T47D (cell line): ENCODE measurements around the gene GIPC3.
"Not testable (repeated sequence)": the region's sequence is repeated elsewhere in the genome, so short reads cannot be mapped to it uniquely, and the experiment has no call there.

Experiments
- DNase-seq, 2 experiments: peaks; one replicate each; pipeline versions ENCODE4 v3.0.0 to v3.0.0-alpha.2; 2011 to 2012; ENCODE audit warnings: low read depth in 1 of 2, low spot score in 1 of 2
- JUND ChIP-seq: IDR thresholded peaks from 2 replicates; pipeline ENCODE4 v1.6.1; 2012; ENCODE audit warnings: low read depth
- in situ Hi-C: cut with HindIII; loops from 2 replicates; pipeline ENCODE4 v1.10.0; 2016; ENCODE audit warnings: low sequenced_read_pairs, low pct_unique_long_range_greater_than_20kb

The GIPC3 gene

DNA sequence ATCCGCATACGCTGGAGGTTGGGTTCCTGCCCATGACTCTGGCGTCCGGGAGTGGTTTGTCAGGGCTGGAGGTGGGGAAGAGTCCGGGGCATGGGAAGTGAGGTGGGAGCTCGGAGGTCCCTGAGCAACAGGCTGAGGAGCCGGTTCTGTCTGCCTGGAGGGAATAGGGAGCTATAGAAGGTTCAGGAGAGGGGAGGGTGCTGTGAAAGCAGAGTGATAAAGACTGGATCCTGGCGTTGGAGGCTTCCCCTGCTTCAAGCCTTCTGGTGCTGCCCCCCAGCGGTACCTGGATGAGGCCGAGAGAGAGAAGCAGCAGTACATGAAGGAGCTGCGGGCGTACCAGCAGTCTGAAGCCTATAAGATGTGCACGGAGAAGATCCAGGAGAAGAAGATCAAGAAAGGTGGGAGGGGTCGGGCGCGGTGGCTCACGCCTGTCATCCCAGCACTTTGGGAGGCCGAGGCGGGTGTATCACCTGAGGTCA is 10.0 kb upstream of the GIPC3 start:
- in situ Hi-C loops: no loop called here
- no peak for TF ChIP-seq JUND
- DNase-seq: no peak

GRCh38 chr19:3575949-3576673 is 9.2 kb upstream of the GIPC3 start:
- no peak for DNase-seq
- in situ Hi-C loops: no loop called here
- no peak for TF ChIP-seq JUND

GRCh38 chr19:3576696-3577443 is 8.4 kb upstream of the GIPC3 start:
- in situ Hi-C loops: no loop called here
- DNase-seq: no peak
- no peak for TF ChIP-seq JUND

- in situ Hi-C loops: no loop called here
- no peak for TF ChIP-seq JUND
- DNase-seq: no peak
Measured at GRCh38 chr19:3577723-3578344, 7.4 kb upstream of the GIPC3 start.

- DNase-seq: no peak
- in situ Hi-C loops: no loop called here
- no peak for TF ChIP-seq JUND
Measured at GRCh38 chr19:3578390-3578789, 6.9 kb upstream of the GIPC3 start.

DNA sequence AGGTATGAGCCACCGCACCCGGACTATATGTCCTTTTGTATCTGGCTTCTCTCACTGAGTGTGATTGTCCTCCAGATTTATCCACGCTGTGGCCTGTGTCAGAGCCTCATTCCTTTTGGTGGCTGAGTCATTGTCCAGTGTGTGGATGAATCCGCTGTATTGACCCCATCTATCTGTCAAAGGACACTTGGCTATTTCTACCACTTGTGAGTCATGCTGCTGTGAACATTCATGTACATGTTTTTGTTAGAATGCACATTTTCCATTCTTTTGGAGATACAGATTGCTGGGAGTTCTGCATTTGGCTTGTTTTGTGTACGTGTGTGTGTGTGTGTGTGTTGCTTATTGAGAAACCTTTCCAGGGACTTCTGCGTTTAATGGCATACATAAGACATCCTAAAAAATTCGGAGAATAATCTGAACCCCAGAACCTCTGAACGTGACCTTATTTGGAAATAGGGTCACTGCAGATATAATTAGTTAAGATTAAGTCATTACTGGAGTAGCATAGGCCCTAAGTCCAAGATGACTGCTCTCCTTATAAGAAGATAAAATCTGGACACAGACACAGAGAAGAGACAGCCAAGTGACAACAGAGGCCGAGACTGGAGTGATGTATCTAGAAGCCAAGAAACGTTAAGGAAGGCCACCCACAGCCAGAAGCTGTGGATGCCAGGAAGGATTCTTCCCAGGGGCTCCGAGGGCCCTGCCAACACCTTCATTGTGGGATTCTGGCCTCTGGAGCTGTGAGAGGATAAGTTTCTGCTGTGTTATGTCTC is 4.9 kb upstream of the GIPC3 start:
- in situ Hi-C loops: no loop called here
- DNase-seq: no peak
- TF ChIP-seq JUND: no peak

DNA sequence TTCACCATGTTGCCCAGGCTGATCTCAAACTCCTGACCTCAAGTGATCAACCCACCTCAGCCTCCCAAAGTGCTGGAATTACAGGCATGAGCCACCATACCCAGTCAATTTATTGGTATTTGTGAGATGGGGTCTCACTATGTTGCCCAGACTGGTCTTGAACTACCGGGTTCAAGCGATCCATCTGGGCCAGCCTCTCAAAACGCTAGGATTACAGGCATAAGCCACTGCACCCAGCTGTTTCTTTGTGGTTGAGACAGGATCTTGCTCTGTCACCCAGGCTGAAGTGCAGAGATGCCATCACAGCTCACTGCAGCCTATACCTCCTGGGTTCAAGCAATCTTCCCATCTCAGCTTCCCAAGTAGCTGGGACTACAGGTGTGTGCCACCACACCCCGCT is 3.5 kb upstream of the GIPC3 start:
- in situ Hi-C loops, DNase-seq: not testable (repeated sequence)

DNA sequence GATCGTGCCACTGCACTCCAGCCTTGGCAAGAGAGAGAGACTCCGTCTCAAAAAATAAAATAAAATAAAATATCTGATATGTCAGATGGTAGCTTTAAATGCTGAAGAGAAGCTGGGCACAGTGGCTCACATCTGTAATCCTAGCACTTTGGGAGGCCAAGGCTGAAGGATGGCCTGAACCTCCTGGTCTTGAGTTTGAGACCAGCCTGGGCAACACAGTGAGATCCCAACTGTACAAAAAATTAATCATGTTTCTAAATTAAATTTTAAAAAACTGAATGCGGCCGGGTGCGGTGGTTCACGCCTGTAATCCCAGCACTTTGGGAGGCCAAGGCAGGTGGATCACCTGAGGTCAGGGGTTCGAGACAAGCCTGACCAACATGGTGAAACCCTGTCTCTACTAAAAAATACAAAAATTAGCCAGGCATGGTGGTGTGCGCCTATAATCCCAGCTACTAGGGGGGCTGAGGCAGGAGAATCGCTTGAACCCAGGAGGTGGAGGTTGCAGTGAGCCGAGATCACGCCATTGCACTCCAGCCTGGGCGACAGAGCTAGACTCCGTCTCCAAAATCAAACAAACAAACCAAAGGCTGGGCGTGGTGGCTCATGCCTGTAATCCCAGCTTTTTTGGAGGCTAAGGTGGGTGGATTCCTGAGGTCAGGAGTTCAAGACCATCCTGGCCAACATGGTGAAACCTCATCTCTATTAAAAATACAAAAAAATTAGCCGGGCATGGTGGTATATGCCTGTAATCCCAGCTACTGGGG is 1.1 kb upstream of the GIPC3 start:
- in situ Hi-C loops, DNase-seq: not testable (repeated sequence)

- no peak for DNase-seq
- in situ Hi-C loops: no loop called here
Measured at GRCh38 chr19:3586127-3586626, 899 bp downstream of the GIPC3 start.

GRCh38 chr19:3586707-3587346 is 1.5 kb downstream of the GIPC3 start:
- in situ Hi-C loops: no loop called here
- DNase-seq: no peak
- no peak for TF ChIP-seq JUND

More at GRCh38 chr19:3586127-3586626, 899 bp downstream of the GIPC3 start:
- TF ChIP-seq JUND: no peak

DNA sequence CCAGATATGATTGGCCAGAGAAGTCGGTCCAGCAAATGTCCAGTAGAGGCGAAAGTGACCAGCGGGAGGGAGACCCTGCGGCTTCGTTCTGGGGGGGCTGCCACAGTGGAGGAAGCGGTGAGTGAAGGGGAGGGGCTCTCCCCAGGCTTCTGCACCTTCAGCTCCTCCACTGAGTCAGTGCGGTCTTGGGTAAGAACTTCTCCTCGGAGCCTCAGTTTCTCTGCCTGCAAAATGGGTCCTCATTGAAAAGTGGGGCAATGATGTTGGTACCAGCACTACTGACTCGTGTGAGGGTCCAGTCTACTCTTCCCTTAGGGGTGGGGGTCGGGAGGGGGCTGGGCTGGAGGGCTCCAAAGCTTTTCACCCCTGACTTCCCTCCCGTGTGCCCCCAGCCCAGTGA is 4.2 kb downstream of the GIPC3 start:
- no peak for DNase-seq
- in situ Hi-C loops: no loop called here
- no peak for TF ChIP-seq JUND
